ENCODE measurements around the gene R3HDM2.

Gene R3HDM2

GRCh38 chr12:57210926-57211692 lies 219.7 kb downstream of the R3HDM2 start:
- TF ChIP-seq CTCF (IDR thresholded peaks at IDR 0.05), result no peak

- no peak for TF ChIP-seq CTCF (IDR thresholded peaks at IDR 0.05)
Measured at GRCh38 chr12:57210461-57210860, 220.4 kb downstream of the R3HDM2 start.

GRCh38 chr12:57209916-57210315 lies 220.9 kb downstream of the R3HDM2 start:
- no peak for TF ChIP-seq CTCF (IDR thresholded peaks at IDR 0.05)

- TF ChIP-seq CTCF (IDR thresholded peaks at IDR 0.05), result no peak
Measured at GRCh38 chr12:57208631-57209282, 222.1 kb downstream of the R3HDM2 start.

GRCh38 chr12:57207731-57208630 lies 222.9 kb downstream of the R3HDM2 start:
- no peak for TF ChIP-seq CTCF (IDR thresholded peaks at IDR 0.05)

GRCh38 chr12:57205931-57206330 lies 224.9 kb downstream of the R3HDM2 start:
- no peak for TF ChIP-seq CTCF (IDR thresholded peaks at IDR 0.05)

GRCh38 chr12:57205186-57205585 lies 225.7 kb downstream of the R3HDM2 start:
- TF ChIP-seq CTCF (IDR thresholded peaks at IDR 0.05), result no peak
